RWPE1 (cell line): Measurements from ENCODE around the gene ANKRD44.

Experiments used
- CTCF ChIA-PET: fragments of 350-600 bp; sonication (Branson Sonifier 250); formaldehyde crosslinking; extraction: SDS; loops from one replicate; lab custom pipeline; 2021; lab: Yijun Ruan, JAX
- POLR2A ChIA-PET: fragments of 400-600 bp; formaldehyde crosslinking; extraction: SDS; loops from one replicate; lab custom pipeline; 2020; ENCODE audit warnings: antibody characterized with exemption; ENCODE audit not compliant: low non-redundant PET; lab: Yijun Ruan, JAX
- DNase-seq: peaks from one replicate; pipeline ENCODE4 v3.0.0; 2012; ENCODE audit warnings: low spot score
- H3K27ac ChIP-seq: fragments of 450-650 bp; 2 replicates; pipeline ENCODE4 v1.5.1; 2017
- TF ChIP-seq, protein P1 (sequence below): fragments of 450-650 bp; conservative IDR thresholded peaks from 2 replicates; pipeline ENCODE4 v1.5.1; 2017; ENCODE audit warnings: low read depth, mild to moderate bottlenecking

The ANKRD44 gene

DNA sequence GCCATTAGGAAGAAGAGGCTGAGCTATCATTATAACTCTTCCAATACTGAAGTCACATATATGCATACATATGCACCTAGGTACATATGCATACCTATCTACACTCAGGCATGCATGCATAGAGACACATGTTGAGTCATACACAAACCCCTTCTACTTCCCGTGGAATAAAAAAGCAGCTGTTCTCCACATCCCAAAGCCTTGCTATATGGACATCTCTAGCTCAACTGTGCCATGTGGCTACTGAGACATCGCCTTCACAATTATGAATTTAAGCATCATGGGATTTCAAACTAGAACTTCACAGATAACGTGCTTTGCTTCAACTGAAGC is 120.5 kb downstream of the ANKRD44 start:
- no peak overlapping the region for H3K27ac ChIP-seq
- CTCF ChIA-PET = interaction anchor here (0.7 to 2.7 kb wide), 4 partner anchors 13 to 188 kb away, joined by 3 to 11 read pairs (median 4); no protein-coding TSS in a partner anchor
- DNase-seq = no peak
- TF ChIP-seq, protein P1, sequence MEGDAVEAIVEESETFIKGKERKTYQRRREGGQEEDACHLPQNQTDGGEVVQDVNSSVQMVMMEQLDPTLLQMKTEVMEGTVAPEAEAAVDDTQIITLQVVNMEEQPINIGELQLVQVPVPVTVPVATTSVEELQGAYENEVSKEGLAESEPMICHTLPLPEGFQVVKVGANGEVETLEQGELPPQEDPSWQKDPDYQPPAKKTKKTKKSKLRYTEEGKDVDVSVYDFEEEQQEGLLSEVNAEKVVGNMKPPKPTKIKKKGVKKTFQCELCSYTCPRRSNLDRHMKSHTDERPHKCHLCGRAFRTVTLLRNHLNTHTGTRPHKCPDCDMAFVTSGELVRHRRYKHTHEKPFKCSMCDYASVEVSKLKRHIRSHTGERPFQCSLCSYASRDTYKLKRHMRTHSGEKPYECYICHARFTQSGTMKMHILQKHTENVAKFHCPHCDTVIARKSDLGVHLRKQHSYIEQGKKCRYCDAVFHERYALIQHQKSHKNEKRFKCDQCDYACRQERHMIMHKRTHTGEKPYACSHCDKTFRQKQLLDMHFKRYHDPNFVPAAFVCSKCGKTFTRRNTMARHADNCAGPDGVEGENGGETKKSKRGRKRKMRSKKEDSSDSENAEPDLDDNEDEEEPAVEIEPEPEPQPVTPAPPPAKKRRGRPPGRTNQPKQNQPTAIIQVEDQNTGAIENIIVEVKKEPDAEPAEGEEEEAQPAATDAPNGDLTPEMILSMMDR = no peak
- POLR2A ChIA-PET = interaction anchor here (0.5 kb wide), 1 partner anchor 9 kb away, joined by 3 read pairs; no protein-coding TSS in a partner anchor

DNA sequence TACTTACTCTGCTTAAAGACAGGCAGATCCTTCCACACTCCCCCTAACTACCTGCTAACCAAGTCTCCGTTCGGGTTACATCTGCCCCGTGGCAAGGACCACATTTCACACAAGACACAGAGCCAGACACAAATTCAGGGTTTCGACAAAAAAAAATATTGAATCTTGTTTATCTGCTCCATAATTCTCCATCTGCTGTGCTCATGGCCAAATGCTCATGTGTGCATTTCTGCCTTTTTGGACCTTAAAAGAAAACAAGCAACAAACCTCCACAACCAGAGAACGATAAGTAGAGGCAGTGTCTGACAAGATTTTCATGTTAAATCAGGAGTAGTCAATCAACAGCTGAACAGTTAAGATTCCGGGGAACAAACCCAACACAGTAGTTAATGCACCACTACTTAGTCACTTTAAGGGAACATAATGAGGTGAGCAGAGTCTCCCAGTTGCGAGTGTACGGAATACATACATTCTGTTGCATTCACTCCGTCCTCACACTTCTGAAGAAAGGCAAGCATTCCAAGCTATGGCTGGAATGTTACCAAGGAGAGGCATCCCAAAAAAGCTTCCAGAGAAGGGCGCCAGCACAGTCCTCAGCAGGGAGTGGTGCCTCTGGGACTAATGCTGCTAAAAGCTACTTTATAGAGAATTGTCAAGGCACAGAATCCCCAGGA is 121.0 kb downstream of the ANKRD44 start:
- CTCF ChIA-PET = interaction anchor here (0.7 to 2.7 kb wide), 4 partner anchors 12 to 189 kb away, joined by 3 to 11 read pairs (median 4); no protein-coding TSS in a partner anchor
- no peak for DNase-seq
- H3K27ac ChIP-seq = no peak overlapping the region
- POLR2A ChIA-PET = no interaction called here
- TF ChIP-seq, protein P1 = no peak

DNA sequence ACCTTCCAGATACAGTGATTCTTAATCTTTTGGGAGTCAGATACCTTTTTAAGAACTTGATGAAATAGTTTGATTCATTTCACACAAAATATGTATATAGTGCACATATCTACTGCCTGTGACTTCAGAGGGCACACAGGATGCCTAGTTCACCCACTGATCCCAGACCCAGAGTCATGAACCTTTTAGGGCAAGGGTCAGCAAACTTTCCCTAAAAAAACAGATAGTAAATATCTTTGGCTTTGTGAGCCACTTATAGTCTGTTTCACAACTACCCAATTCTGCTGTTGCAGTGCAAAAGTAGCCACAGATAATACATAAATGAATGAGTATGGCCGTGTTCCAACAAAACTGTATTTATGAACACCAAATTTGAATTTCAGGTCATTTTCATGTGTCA is 124.9 kb downstream of the ANKRD44 start:
- TF ChIP-seq, protein P1 = no peak
- POLR2A ChIA-PET = no interaction called here
- DNase-seq = no peak
- CTCF ChIA-PET = no interaction called here
- H3K27ac ChIP-seq = no peak overlapping the region

DNA sequence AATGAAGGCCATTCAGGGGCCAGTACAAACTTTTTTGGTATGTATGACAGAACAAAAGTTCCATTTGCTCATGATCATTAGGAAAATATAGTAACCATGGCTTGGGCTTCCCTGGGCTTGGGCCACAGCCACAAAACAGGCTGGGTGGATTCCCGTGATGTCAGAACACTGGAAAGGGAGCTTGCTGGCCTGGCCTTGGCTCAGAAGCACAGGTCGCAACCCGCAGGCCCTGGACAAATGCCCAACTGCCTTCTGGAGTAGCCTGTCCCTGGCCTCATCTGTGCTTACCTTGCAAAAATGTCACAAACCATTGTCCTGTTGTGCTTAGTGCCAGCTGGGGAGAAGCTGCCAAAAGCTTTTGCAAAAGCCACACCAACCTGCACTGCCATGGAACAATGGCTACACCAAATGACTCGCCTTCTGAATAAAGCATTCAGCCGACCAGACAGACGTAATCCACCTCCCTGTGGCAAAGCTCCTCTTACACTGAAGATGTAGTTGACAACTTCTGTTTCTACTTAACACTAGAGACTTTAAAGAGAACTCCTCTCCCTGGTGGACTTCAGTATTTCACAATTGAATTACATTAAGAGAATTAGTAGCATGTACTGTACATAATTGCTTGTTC is 125.5 kb downstream of the ANKRD44 start:
- POLR2A ChIA-PET = no interaction called here
- H3K27ac ChIP-seq = no peak overlapping the region
- TF ChIP-seq, protein P1 = no peak
- DNase-seq = no peak
- CTCF ChIA-PET = no interaction called here

DNA sequence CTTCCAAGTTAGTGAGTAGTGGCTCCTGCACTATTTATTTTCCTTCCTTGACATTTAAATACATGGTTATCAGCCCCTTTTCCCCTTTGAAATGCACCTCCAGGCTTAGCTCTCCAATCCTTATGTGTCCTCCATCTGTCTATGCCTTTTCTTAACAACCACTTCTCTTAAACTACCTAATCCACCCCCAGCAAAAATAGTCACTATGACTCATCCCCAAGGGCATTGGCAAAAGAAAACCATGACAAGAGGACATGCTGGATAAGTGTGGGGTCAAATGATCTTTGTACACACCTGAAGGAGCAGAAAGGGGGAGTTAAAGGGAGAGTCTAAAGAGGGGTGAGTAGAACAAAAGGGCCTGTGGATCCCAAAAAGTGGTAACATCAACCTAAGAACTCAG is 127.2 kb downstream of the ANKRD44 start:
- ChIA-PET CTCF (no interaction called here), POLR2A (no interaction called here)
- TF ChIP-seq, protein P1 = no peak
- H3K27ac ChIP-seq = no peak overlapping the region
- DNase-seq = no peak

DNA sequence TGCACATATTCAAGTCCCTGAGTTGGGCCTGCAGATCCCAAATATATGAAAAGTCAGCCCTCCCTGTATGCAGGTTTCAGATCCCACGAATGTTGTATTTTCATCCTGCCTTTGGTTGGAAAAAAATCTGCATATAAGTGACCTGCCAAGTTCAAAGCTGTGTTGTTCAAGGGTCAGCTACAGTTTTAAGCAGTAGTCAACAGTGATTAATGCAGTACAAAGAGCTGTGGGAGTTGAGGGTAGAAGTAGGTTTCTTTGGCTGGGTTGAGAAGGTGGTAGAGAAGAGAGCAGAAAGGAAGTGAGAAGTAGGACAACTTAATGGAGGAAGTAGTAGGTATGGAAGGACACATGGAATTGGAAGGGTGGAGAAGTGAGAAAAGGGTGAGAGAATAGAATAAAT is 127.9 kb downstream of the ANKRD44 start:
- ChIA-PET POLR2A (no interaction called here), CTCF (no interaction called here)
- TF ChIP-seq, protein P1 = no peak
- no peak for DNase-seq
- H3K27ac ChIP-seq = no peak overlapping the region
